ENCODE measurements around the gene PHLPP1. TPM values are rescaled to one million over a fixed set of nuclear protein-coding genes. Genes with fewer than 3 reads are reported as not detected.
"Not testable (repeated sequence)": the region's sequence is repeated elsewhere in the genome, so short reads cannot be mapped to it uniquely, and the experiment has no call there.

PHLPP1 gene
- total and polyA plus RNA-seq, 3 experiments from 2014 or later = 0.93 to 14.8 (median 13.5) TPM

GRCh38 chr18:62799977-62800376, 84.6 kb downstream of the PHLPP1 start:
- CTCF ChIA-PET = no interaction called here
- Mint-ChIP-seq H3K9me3 (no peaks in the 10 kb centered on the region), H3K36me3 (peaks cover 0 to 5% (median 0%) of the 10 kb centered on the region in 3 donors), H3K27ac (no peak overlapping the region), H3K27me3 (no peaks in the 10 kb centered on the region), H3K4me3 (no peak overlapping the region), H3K4me1 (peaks cover 0 to 13% (median 8%) of the 10 kb centered on the region in 3 donors)
- Histone ChIP-seq H3K27me3 (ENCODE audit: insufficient read depth, low read length, poor library complexity, severe bottlenecking) (no peaks in the 10 kb centered on the region), H3K27ac (ENCODE audit: low read depth, low read length) (no peak overlapping the region), H3K9me3 (ENCODE audit: low read length) (no peaks in the 10 kb centered on the region), H3K4me1 (ENCODE audit: insufficient read depth, low read length) (no peaks in the 10 kb centered on the region), H3K4me3 (ENCODE audit: low read length) (no peak overlapping the region), H3K36me3 (ENCODE audit: insufficient read depth, low read length) (no peaks in the 10 kb centered on the region)
- POLR2A ChIA-PET = no interaction called here
- DNase-seq = no peak

- Mint-ChIP-seq H3K36me3 (no peaks in the 10 kb centered on the region), H3K27ac (no peak overlapping the region), H3K9me3 (no peaks in the 10 kb centered on the region), H3K4me1 (peaks cover 0 to 7% (median 2%) of the 10 kb centered on the region in 3 donors), H3K27me3 (no peaks in the 10 kb centered on the region), H3K4me3 (no peak overlapping the region)
- Histone ChIP-seq H3K4me3 (ENCODE audit: low read length) (no peak overlapping the region), H3K9me3 (ENCODE audit: low read length) (no peaks in the 10 kb centered on the region), H3K4me1 (ENCODE audit: insufficient read depth, low read length) (no peaks in the 10 kb centered on the region), H3K27me3 (ENCODE audit: insufficient read depth, low read length, poor library complexity, severe bottlenecking) (no peaks in the 10 kb centered on the region), H3K27ac (ENCODE audit: low read depth, low read length) (no peak overlapping the region), H3K36me3 (ENCODE audit: insufficient read depth, low read length) (no peaks in the 10 kb centered on the region)
- ChIA-PET POLR2A (no interaction called here), CTCF (no interaction called here)
- DNase-seq = no peak
Measured at GRCh38 chr18:62802523-62802922, 87.2 kb downstream of the PHLPP1 start.

GRCh38 chr18:62807396-62807795, 92.1 kb downstream of the PHLPP1 start:
- H3K4me3 ChIP-seq (ENCODE audit: low read length) = no peak overlapping the region
- no peak overlapping the region for H3K27ac Mint-ChIP-seq
- no peak overlapping the region for H3K27ac ChIP-seq (ENCODE audit: low read depth, low read length)
- H3K9me3 Mint-ChIP-seq = no peaks in the 10 kb centered on the region
- ChIA-PET CTCF (no interaction called here), POLR2A (no interaction called here)
- no peaks in the 10 kb centered on the region for H3K36me3 ChIP-seq (ENCODE audit: insufficient read depth, low read length)
- no peak overlapping the region for H3K4me3 Mint-ChIP-seq
- peaks cover 0 to 3% (median 0%) of the 10 kb centered on the region in 3 donors for H3K4me1 Mint-ChIP-seq
- H3K27me3 Mint-ChIP-seq = no peaks in the 10 kb centered on the region
- H3K27me3 ChIP-seq (ENCODE audit: insufficient read depth, low read length, poor library complexity, severe bottlenecking) = no peaks in the 10 kb centered on the region
- no peaks in the 10 kb centered on the region for H3K9me3 ChIP-seq (ENCODE audit: low read length)
- DNase-seq = no peak
- no peaks in the 10 kb centered on the region for H3K4me1 ChIP-seq (ENCODE audit: insufficient read depth, low read length)
- H3K36me3 Mint-ChIP-seq = peaks cover 0 to 4% (median 0%) of the 10 kb centered on the region in 3 donors

- no peak for DNase-seq
- H3K27ac Mint-ChIP-seq = no peak overlapping the region
- H3K9me3 Mint-ChIP-seq = no peaks in the 10 kb centered on the region
- no peak overlapping the region for H3K27ac ChIP-seq (ENCODE audit: low read depth, low read length)
- H3K36me3 Mint-ChIP-seq = peaks cover 0 to 4% (median 0%) of the 10 kb centered on the region in 3 donors
- H3K4me3 ChIP-seq (ENCODE audit: low read length) = no peak overlapping the region
- peaks cover 0 to 6% (median 5%) of the 10 kb centered on the region in 3 donors for H3K4me1 Mint-ChIP-seq
- H3K27me3 Mint-ChIP-seq = no peaks in the 10 kb centered on the region
- POLR2A ChIA-PET = no interaction called here
- no peaks in the 10 kb centered on the region for H3K9me3 ChIP-seq (ENCODE audit: low read length)
- no peaks in the 10 kb centered on the region for H3K36me3 ChIP-seq (ENCODE audit: insufficient read depth, low read length)
- no peak overlapping the region for H3K4me3 Mint-ChIP-seq
- no peaks in the 10 kb centered on the region for H3K4me1 ChIP-seq (ENCODE audit: insufficient read depth, low read length)
- no peaks in the 10 kb centered on the region for H3K27me3 ChIP-seq (ENCODE audit: insufficient read depth, low read length, poor library complexity, severe bottlenecking)
- CTCF ChIA-PET = no interaction called here
Measured at GRCh38 chr18:62808123-62808522, 92.8 kb downstream of the PHLPP1 start.

- POLR2A ChIA-PET = interaction anchor here (0.6 kb wide), 1 partner anchor 14 kb away, joined by 12 read pairs; no protein-coding TSS in a partner anchor
- H3K36me3 ChIP-seq (ENCODE audit: insufficient read depth, low read length); DNase-seq; H3K9me3 ChIP-seq (ENCODE audit: low read length); H3K4me3 ChIP-seq (ENCODE audit: low read length); H3K27me3 Mint-ChIP-seq; H3K36me3 Mint-ChIP-seq; H3K4me3 Mint-ChIP-seq; H3K27ac ChIP-seq (ENCODE audit: low read depth, low read length); H3K9me3 Mint-ChIP-seq; H3K4me1 ChIP-seq (ENCODE audit: insufficient read depth, low read length); CTCF ChIA-PET; H3K27me3 ChIP-seq (ENCODE audit: insufficient read depth, low read length, poor library complexity, severe bottlenecking): not testable (repeated sequence)
- peak overlapping the region in 1 of 8 donors; percentile 21 for H3K27ac Mint-ChIP-seq
- H3K4me1 Mint-ChIP-seq = peaks cover 0 to 13% (median 7%) of the 10 kb centered on the region in 3 donors
Measured at GRCh38 chr18:62809445-62809844, 94.1 kb downstream of the PHLPP1 start.

- Histone ChIP-seq H3K4me3 (ENCODE audit: low read length) (no peak overlapping the region), H3K4me1 (ENCODE audit: insufficient read depth, low read length) (no peaks in the 10 kb centered on the region), H3K9me3 (ENCODE audit: low read length) (no peaks in the 10 kb centered on the region), H3K36me3 (ENCODE audit: insufficient read depth, low read length) (no peaks in the 10 kb centered on the region), H3K27me3 (ENCODE audit: insufficient read depth, low read length, poor library complexity, severe bottlenecking) (no peaks in the 10 kb centered on the region), H3K27ac (ENCODE audit: low read depth, low read length) (no peak overlapping the region)
- peaks cover 0 to 4% (median 0%) of the 10 kb centered on the region in 3 donors for H3K36me3 Mint-ChIP-seq
- peaks cover 0 to 17% (median 7%) of the 10 kb centered on the region in 3 donors for H3K4me1 Mint-ChIP-seq
- POLR2A ChIA-PET = interaction anchor here (0.6 kb wide), 1 partner anchor 14 kb away, joined by 12 read pairs; no protein-coding TSS in a partner anchor
- H3K27me3 Mint-ChIP-seq = no peaks in the 10 kb centered on the region
- H3K4me3 Mint-ChIP-seq = no peak overlapping the region
- no peak overlapping the region for H3K27ac Mint-ChIP-seq
- H3K9me3 Mint-ChIP-seq = no peaks in the 10 kb centered on the region
- no peak for DNase-seq
- CTCF ChIA-PET = no interaction called here
Measured at GRCh38 chr18:62809900-62810299, 94.6 kb downstream of the PHLPP1 start.

- no peaks in the 10 kb centered on the region for H3K9me3 Mint-ChIP-seq
- H3K27ac Mint-ChIP-seq = no peak overlapping the region
- H3K4me1 Mint-ChIP-seq = peaks cover 3 to 20% (median 7%) of the 10 kb centered on the region in 3 donors
- no peaks in the 10 kb centered on the region for H3K4me1 ChIP-seq (ENCODE audit: insufficient read depth, low read length)
- H3K4me3 Mint-ChIP-seq = no peak overlapping the region
- H3K27ac ChIP-seq (ENCODE audit: low read depth, low read length) = no peak overlapping the region
- DNase-seq = no peak
- H3K27me3 ChIP-seq (ENCODE audit: insufficient read depth, low read length, poor library complexity, severe bottlenecking) = no peaks in the 10 kb centered on the region
- no peak overlapping the region for H3K4me3 ChIP-seq (ENCODE audit: low read length)
- no peaks in the 10 kb centered on the region for H3K27me3 Mint-ChIP-seq
- ChIA-PET CTCF (no interaction called here), POLR2A (no interaction called here)
- peaks cover 0 to 4% (median 0%) of the 10 kb centered on the region in 3 donors for H3K36me3 Mint-ChIP-seq
- no peaks in the 10 kb centered on the region for H3K9me3 ChIP-seq (ENCODE audit: low read length)
- no peaks in the 10 kb centered on the region for H3K36me3 ChIP-seq (ENCODE audit: insufficient read depth, low read length)
Measured at GRCh38 chr18:62810682-62811081, 95.3 kb downstream of the PHLPP1 start.

GRCh38 chr18:62811674-62812073, 96.3 kb downstream of the PHLPP1 start:
- no peaks in the 10 kb centered on the region for H3K4me1 ChIP-seq (ENCODE audit: insufficient read depth, low read length)
- H3K27me3 ChIP-seq (ENCODE audit: insufficient read depth, low read length, poor library complexity, severe bottlenecking) = no peaks in the 10 kb centered on the region
- Mint-ChIP-seq H3K36me3 (peaks cover 0 to 4% (median 0%) of the 10 kb centered on the region in 3 donors), H3K27ac (no peak overlapping the region), H3K9me3 (no peaks in the 10 kb centered on the region), H3K4me1 (peaks cover 3 to 20% (median 7%) of the 10 kb centered on the region in 3 donors), H3K27me3 (no peaks in the 10 kb centered on the region), H3K4me3 (no peak overlapping the region)
- H3K27ac ChIP-seq (ENCODE audit: low read depth, low read length) = no peak overlapping the region
- CTCF ChIA-PET = no interaction called here
- H3K9me3 ChIP-seq (ENCODE audit: low read length) = no peaks in the 10 kb centered on the region
- H3K4me3 ChIP-seq (ENCODE audit: low read length) = no peak overlapping the region
- H3K36me3 ChIP-seq (ENCODE audit: insufficient read depth, low read length) = no peaks in the 10 kb centered on the region
- no peak for DNase-seq
- POLR2A ChIA-PET = no interaction called here

GRCh38 chr18:62812242-62812641, 96.9 kb downstream of the PHLPP1 start:
- POLR2A ChIA-PET = no interaction called here
- H3K27me3 Mint-ChIP-seq = no peaks in the 10 kb centered on the region
- no peaks in the 10 kb centered on the region for H3K9me3 Mint-ChIP-seq
- Histone ChIP-seq H3K27me3 (ENCODE audit: insufficient read depth, low read length, poor library complexity, severe bottlenecking) (no peaks in the 10 kb centered on the region), H3K36me3 (ENCODE audit: insufficient read depth, low read length) (no peaks in the 10 kb centered on the region), H3K27ac (ENCODE audit: low read depth, low read length) (no peak overlapping the region), H3K4me1 (ENCODE audit: insufficient read depth, low read length) (no peaks in the 10 kb centered on the region), H3K4me3 (ENCODE audit: low read length) (no peak overlapping the region), H3K9me3 (ENCODE audit: low read length) (no peaks in the 10 kb centered on the region)
- no peak overlapping the region for H3K4me3 Mint-ChIP-seq
- peaks cover 0 to 4% (median 0%) of the 10 kb centered on the region in 3 donors for H3K36me3 Mint-ChIP-seq
- no peak for DNase-seq
- CTCF ChIA-PET = no interaction called here
- peaks cover 3 to 20% (median 7%) of the 10 kb centered on the region in 3 donors for H3K4me1 Mint-ChIP-seq
- no peak overlapping the region for H3K27ac Mint-ChIP-seq
